Parathyroid adenoma (tissue), 2 donors: Measurements from ENCODE around the gene ABHD17A.

ENCODE experiments used
- H2AFZ ChIP-seq: fragments of 300-600 bp; sonication (generic); one replicate; pipeline ENCODE4 v1.7.0; 2017; ENCODE audit warnings: antibody characterized with exemption, mild to moderate bottlenecking
- H3K27ac ChIP-seq: fragments of 300-600 bp; sonication (generic); one replicate; pipeline ENCODE4 v1.7.0; 2017
- H3K27me3 ChIP-seq: fragments of 300-600 bp; sonication (generic); one replicate; pipeline ENCODE4 v1.7.0; 2017; ENCODE audit warnings: low read length; ENCODE audit not compliant: control insufficient read depth, insufficient read depth
- H3K36me3 ChIP-seq: fragments of 300-600 bp; sonication (generic); one replicate; pipeline ENCODE4 v1.7.0; 2017; ENCODE audit warnings: low read length; ENCODE audit not compliant: control insufficient read depth, insufficient read depth
- H3K4me1 ChIP-seq: fragments of 300-600 bp; sonication (generic); one replicate; pipeline ENCODE4 v1.7.0; 2017; ENCODE audit warnings: control low read depth
- H3K4me2 ChIP-seq: fragments of 300-600 bp; sonication (generic); one replicate; pipeline ENCODE4 v1.7.0; 2017; ENCODE audit warnings: low read length
- H3K4me3 ChIP-seq: fragments of 300-600 bp; sonication (generic); one replicate; pipeline ENCODE4 v1.7.0; 2017; ENCODE audit warnings: low read depth, low read length
- H3K79me2 ChIP-seq: fragments of 300-600 bp; sonication (generic); one replicate; pipeline ENCODE4 v1.7.0; 2017; ENCODE audit warnings: control low read depth
- H3K9ac ChIP-seq: fragments of 300-600 bp; sonication (generic); one replicate; pipeline ENCODE4 v1.7.0; 2017; ENCODE audit warnings: mild to moderate bottlenecking
- H3K9me3 ChIP-seq: fragments of 300-600 bp; sonication (generic); one replicate; pipeline ENCODE4 v1.7.0; 2017; ENCODE audit warnings: low read length; ENCODE audit not compliant: control insufficient read depth
- CTCF ChIP-seq: fragments of 300-600 bp; sonication (generic); IDR thresholded peaks from one replicate; pipeline ENCODE4 v1.7.0; 2017; ENCODE audit warnings: antibody characterized with exemption, mild to moderate bottlenecking
- donor health status: primary hyperparathyroidism.

The ABHD17A gene

GRCh38 chr19:1922803-1923202 lies 37.5 kb upstream of the ABHD17A start:
- Histone ChIP-seq H3K9me3 (no peaks in the 10 kb centered on the region), H3K27me3 (no peaks in the 10 kb centered on the region), H3K36me3 (no peaks in the 10 kb centered on the region), H3K79me2 (no peaks in the 10 kb centered on the region), H3K4me3 (no peak overlapping the region), H3K4me2 (no peak overlapping the region), H3K27ac (no peak overlapping the region), H2AFZ (no peak overlapping the region), H3K4me1 (no peaks in the 10 kb centered on the region), H3K9ac (no peak overlapping the region)
- TF ChIP-seq CTCF, result no peak

- Histone ChIP-seq H3K4me2 (no peak overlapping the region), H2AFZ (no peak overlapping the region), H3K9me3 (no peaks in the 10 kb centered on the region), H3K27me3 (no peaks in the 10 kb centered on the region), H3K79me2 (no peaks in the 10 kb centered on the region), H3K36me3 (no peaks in the 10 kb centered on the region), H3K4me1 (no peaks in the 10 kb centered on the region), H3K9ac (no peak overlapping the region), H3K4me3 (no peak overlapping the region), H3K27ac (no peak overlapping the region)
- no peak for TF ChIP-seq CTCF
These were observed 36.5 kb upstream of the ABHD17A start for GRCh38 chr19:1921825-1922224.

GRCh38 chr19:1921326-1921725 lies 36.0 kb upstream of the ABHD17A start:
- H2AFZ ChIP-seq, result no peak overlapping the region
- no peak overlapping the region for H3K4me3 ChIP-seq
- no peaks in the 10 kb centered on the region for H3K79me2 ChIP-seq
- no peaks in the 10 kb centered on the region for H3K36me3 ChIP-seq
- TF ChIP-seq CTCF, result no peak
- H3K4me1 ChIP-seq, result no peaks in the 10 kb centered on the region
- H3K9ac ChIP-seq, result no peak overlapping the region
- H3K4me2 ChIP-seq, result no peak overlapping the region
- no peaks in the 10 kb centered on the region for H3K9me3 ChIP-seq
- no peaks in the 10 kb centered on the region for H3K27me3 ChIP-seq
- no peak overlapping the region for H3K27ac ChIP-seq

- Histone ChIP-seq H3K4me3 (no peak overlapping the region), H3K4me2 (no peak overlapping the region), H3K27ac (no peak overlapping the region), H3K36me3 (no peaks in the 10 kb centered on the region), H3K9me3 (no peaks in the 10 kb centered on the region), H3K27me3 (no peaks in the 10 kb centered on the region), H3K4me1 (no peaks in the 10 kb centered on the region), H3K79me2 (no peaks in the 10 kb centered on the region), H3K9ac (no peak overlapping the region), H2AFZ (no peak overlapping the region)
- no peak for TF ChIP-seq CTCF
These were observed 35.3 kb upstream of the ABHD17A start for GRCh38 chr19:1920644-1921043.

GRCh38 chr19:1918975-1919374 lies 33.7 kb upstream of the ABHD17A start:
- H3K4me3 ChIP-seq, result no peak overlapping the region
- H3K9me3 ChIP-seq, result no peaks in the 10 kb centered on the region
- no peak for TF ChIP-seq CTCF
- H3K4me2 ChIP-seq, result no peak overlapping the region
- H3K36me3 ChIP-seq, result no peaks in the 10 kb centered on the region
- H3K27me3 ChIP-seq, result no peaks in the 10 kb centered on the region
- no peaks in the 10 kb centered on the region for H3K79me2 ChIP-seq
- no peak overlapping the region for H3K27ac ChIP-seq
- no peak overlapping the region for H2AFZ ChIP-seq
- H3K4me1 ChIP-seq, result no peaks in the 10 kb centered on the region
- H3K9ac ChIP-seq, result no peak overlapping the region
